ENCODE data around the gene FAM193A.

The FAM193A gene

DNA sequence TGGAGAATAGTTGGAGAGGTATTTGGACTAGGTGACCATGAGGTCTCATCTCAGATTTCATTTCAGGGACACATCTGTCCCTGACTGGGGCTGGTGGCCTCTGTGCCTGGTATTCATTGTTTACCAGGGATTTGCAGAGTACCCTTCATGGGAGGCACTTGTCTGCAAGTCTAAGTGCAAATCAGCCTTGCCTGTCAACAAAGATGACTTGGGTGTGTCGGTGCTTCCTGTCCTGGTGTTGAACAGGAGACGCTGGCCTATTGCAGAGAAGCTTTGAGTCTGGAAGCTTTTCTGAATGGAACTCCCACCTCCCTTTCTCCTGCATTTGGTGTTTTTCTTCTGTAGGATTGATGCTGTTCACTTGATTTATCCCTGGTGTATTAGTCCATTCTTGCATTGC, 115.6 kb downstream of the FAM193A start:
- Histone ChIP-seq H3K4me3 (ENCODE audit: insufficient read depth, low read length, poor library complexity, severe bottlenecking) (no peak overlapping the region), H3F3A (ENCODE audit: insufficient read depth) (no peaks in the 10 kb centered on the region), H3K9ac (ENCODE audit: low read length) (no peak overlapping the region), H3K9me3 (ENCODE audit: insufficient read depth, low read length) (no peaks in the 10 kb centered on the region), H2AFZ (ENCODE audit: low read depth, low read length, severe bottlenecking) (no peak overlapping the region), H3K27me3 (ENCODE audit: low read length) (no peaks in the 10 kb centered on the region), H3K79me2 (ENCODE audit: insufficient read depth, low read length) (no peaks in the 10 kb centered on the region), H3K4me2 (ENCODE audit: low read depth, low read length, poor library complexity, severe bottlenecking) (no peak overlapping the region), H4K20me1 (ENCODE audit: low read depth, low read length) (no peaks in the 10 kb centered on the region), H3K27ac (ENCODE audit: low read depth, low read length) (no peak overlapping the region), H3K9me2 (replicated peaks; ENCODE audit: insufficient read depth, low read length) (no peaks in the 10 kb centered on the region), H3K36me3 (ENCODE audit: low read length) (no peaks in the 10 kb centered on the region)
- TF ChIP-seq, protein P1, sequence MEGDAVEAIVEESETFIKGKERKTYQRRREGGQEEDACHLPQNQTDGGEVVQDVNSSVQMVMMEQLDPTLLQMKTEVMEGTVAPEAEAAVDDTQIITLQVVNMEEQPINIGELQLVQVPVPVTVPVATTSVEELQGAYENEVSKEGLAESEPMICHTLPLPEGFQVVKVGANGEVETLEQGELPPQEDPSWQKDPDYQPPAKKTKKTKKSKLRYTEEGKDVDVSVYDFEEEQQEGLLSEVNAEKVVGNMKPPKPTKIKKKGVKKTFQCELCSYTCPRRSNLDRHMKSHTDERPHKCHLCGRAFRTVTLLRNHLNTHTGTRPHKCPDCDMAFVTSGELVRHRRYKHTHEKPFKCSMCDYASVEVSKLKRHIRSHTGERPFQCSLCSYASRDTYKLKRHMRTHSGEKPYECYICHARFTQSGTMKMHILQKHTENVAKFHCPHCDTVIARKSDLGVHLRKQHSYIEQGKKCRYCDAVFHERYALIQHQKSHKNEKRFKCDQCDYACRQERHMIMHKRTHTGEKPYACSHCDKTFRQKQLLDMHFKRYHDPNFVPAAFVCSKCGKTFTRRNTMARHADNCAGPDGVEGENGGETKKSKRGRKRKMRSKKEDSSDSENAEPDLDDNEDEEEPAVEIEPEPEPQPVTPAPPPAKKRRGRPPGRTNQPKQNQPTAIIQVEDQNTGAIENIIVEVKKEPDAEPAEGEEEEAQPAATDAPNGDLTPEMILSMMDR (IDR thresholded peaks at IDR 0.05; ENCODE audit: insufficient read depth, low read length, poor library complexity, severe bottlenecking): no peak
- no peak for TF ChIP-seq EZH2phosphoT487 (conservative IDR thresholded peaks at IDR 0.05; ENCODE audit: low read length)

DNA sequence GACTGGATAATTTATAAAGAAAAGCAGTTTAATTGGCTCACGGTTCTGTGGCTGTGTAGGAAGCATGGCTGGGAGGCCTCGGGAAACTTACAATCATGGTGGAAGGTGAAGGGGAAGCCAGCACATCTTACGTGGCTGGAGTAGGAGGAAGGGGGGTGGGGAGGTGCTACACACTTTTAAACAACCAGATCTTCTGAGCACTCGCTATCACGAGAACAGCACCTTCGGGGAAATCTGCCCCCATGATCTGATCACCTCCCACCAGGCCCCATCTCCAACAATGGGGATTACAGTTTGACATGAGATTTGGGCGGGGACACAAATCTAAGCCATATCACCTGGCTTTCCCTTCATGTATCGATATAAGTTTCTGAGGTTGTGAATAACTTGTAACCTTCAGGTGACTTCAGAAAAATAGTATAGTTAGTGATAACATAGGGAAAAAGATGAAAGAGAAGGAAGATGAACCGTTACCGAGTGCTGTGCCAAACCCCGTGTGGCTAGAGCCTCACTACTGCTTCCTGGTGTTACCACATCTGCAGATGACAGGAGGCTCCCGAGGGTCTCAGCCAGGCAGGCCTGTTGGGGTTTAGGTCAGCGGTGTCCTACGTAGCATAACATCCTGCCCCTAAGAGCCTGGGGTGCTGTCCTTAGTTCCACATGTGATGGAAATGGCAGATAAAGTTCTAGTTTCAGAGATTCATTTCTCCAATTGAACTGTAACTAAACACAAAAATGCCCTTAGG, 116.1 kb downstream of the FAM193A start:
- H3K4me2 ChIP-seq (ENCODE audit: low read depth, low read length, poor library complexity, severe bottlenecking): no peak overlapping the region
- H3K36me3 ChIP-seq (ENCODE audit: low read length): no peaks in the 10 kb centered on the region
- H3K9me3 ChIP-seq (ENCODE audit: insufficient read depth, low read length): no peaks in the 10 kb centered on the region
- H3K9ac ChIP-seq (ENCODE audit: low read length): no peak overlapping the region
- TF ChIP-seq EZH2phosphoT487 (conservative IDR thresholded peaks at IDR 0.05; ENCODE audit: low read length): no peak
- TF ChIP-seq, protein P1 (IDR thresholded peaks at IDR 0.05; ENCODE audit: insufficient read depth, low read length, poor library complexity, severe bottlenecking): no peak
- no peak overlapping the region for H3K4me3 ChIP-seq (ENCODE audit: insufficient read depth, low read length, poor library complexity, severe bottlenecking)
- no peaks in the 10 kb centered on the region for H3K9me2 ChIP-seq (replicated peaks; ENCODE audit: insufficient read depth, low read length)
- H3F3A ChIP-seq (ENCODE audit: insufficient read depth): no peaks in the 10 kb centered on the region
- H3K79me2 ChIP-seq (ENCODE audit: insufficient read depth, low read length): no peaks in the 10 kb centered on the region
- H3K27ac ChIP-seq (ENCODE audit: low read depth, low read length): no peak overlapping the region
- H2AFZ ChIP-seq (ENCODE audit: low read depth, low read length, severe bottlenecking): no peak overlapping the region
- no peaks in the 10 kb centered on the region for H3K27me3 ChIP-seq (ENCODE audit: low read length)
- H4K20me1 ChIP-seq (ENCODE audit: low read depth, low read length): no peaks in the 10 kb centered on the region

DNA sequence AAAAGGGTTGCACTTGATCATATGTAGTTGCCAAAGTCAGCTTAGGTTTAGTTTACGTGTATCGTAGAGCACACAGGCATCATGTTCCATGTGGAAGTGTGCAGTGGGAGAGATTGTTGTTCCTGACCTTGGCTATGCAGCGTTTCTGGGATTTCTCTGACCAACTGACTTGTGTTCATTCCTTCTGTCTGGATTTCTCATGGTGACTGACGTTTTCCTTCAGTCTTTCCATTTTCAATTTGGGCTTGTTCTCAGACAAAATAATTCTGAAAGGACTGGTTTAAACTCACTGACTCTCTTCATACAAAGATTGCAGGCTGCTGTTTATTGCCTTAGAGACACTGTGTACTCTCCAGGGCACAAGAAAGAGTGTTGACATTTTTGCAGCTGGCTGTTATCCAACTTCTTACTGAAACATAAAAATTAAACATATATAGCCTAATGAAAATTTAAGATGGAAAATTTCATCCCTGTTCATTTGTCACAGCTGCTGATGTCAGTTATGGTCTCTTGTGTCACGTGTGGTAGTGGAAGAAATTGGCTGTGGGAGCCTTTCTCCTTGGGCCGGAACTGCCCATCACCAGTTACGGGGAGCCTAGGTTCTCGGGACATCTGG, 124.3 kb downstream of the FAM193A start:
- Histone ChIP-seq H3K79me2 (ENCODE audit: insufficient read depth, low read length) (0 out of 2 replicates have a peak, but pooled peaks cover 4% of the 10 kb centered on the region), H4K20me1 (ENCODE audit: low read depth, low read length) (0 out of 2 replicates have a peak, but pooled peaks cover 5% of the 10 kb centered on the region), H3K27ac (ENCODE audit: low read depth, low read length) (no peak overlapping the region), H3K9me2 (replicated peaks; ENCODE audit: insufficient read depth, low read length) (no peaks in the 10 kb centered on the region), H3K4me2 (ENCODE audit: low read depth, low read length, poor library complexity, severe bottlenecking) (no peak overlapping the region), H3K4me3 (ENCODE audit: insufficient read depth, low read length, poor library complexity, severe bottlenecking) (no peak overlapping the region), H3K27me3 (ENCODE audit: low read length) (no peaks in the 10 kb centered on the region), H3F3A (ENCODE audit: insufficient read depth) (0 out of 2 replicates have a peak, but pooled peaks cover 7% of the 10 kb centered on the region), H2AFZ (ENCODE audit: low read depth, low read length, severe bottlenecking) (no peak overlapping the region), H3K9ac (ENCODE audit: low read length) (no peak overlapping the region), H3K9me3 (ENCODE audit: insufficient read depth, low read length) (no peaks in the 10 kb centered on the region), H3K36me3 (ENCODE audit: low read length) (peaks cover 8% of the 10 kb centered on the region)
- TF ChIP-seq EZH2phosphoT487 (conservative IDR thresholded peaks at IDR 0.05; ENCODE audit: low read length): no peak
- TF ChIP-seq, protein P1 (IDR thresholded peaks at IDR 0.05; ENCODE audit: insufficient read depth, low read length, poor library complexity, severe bottlenecking): no peak

All from SU-DHL-6 (cell line).